ENCODE results near the gene LTBP3.
A peak's percentile ranks its signal among the peaks of the same experiment; 100 is the strongest.

Gene LTBP3

GRCh38 chr11:65537620-65538231 is 20.4 kb downstream of the LTBP3 start:
- Mint-ChIP-seq H3K27me3 (ENCODE audit: low read depth, poor library complexity) (peaks cover 51% of the 10 kb centered on the region), H3K4me3 (peak overlapping the region; percentile 47), H3K9me3 (no peaks in the 10 kb centered on the region), H3K36me3 (ENCODE audit: low read depth) (peaks cover 31% of the 10 kb centered on the region), H3K4me1 (peaks cover 18% of the 10 kb centered on the region), H3K27ac (no peak overlapping the region)
- DNase-seq, result no peak
- TF ChIP-seq CTCF (IDR thresholded peaks at IDR 0.05), result no peak

DNA sequence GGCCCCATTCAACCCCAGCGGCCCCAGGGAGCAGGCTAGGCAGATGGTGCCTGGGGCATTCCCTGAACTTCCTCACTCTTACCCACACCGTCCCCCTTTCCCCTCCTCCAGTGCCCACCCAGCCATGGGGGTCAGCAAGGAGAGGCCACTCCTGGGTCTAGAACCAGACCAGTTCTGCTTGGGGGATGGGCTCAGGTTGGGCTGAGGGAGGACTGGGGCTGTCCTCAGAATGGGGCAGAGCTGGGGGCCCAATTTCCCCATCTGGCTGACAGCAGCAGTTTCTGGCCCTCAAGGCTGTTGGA is 20.9 kb downstream of the LTBP3 start:
- no peak for TF ChIP-seq CTCF (IDR thresholded peaks at IDR 0.05)
- Mint-ChIP-seq H3K9me3 (no peaks in the 10 kb centered on the region), H3K4me1 (peaks cover 15% of the 10 kb centered on the region), H3K27ac (no peak overlapping the region), H3K27me3 (ENCODE audit: low read depth, poor library complexity) (peaks cover 47% of the 10 kb centered on the region), H3K4me3 (peak overlapping the region; percentile 47), H3K36me3 (ENCODE audit: low read depth) (peaks cover 28% of the 10 kb centered on the region)
- no peak for DNase-seq

DNA sequence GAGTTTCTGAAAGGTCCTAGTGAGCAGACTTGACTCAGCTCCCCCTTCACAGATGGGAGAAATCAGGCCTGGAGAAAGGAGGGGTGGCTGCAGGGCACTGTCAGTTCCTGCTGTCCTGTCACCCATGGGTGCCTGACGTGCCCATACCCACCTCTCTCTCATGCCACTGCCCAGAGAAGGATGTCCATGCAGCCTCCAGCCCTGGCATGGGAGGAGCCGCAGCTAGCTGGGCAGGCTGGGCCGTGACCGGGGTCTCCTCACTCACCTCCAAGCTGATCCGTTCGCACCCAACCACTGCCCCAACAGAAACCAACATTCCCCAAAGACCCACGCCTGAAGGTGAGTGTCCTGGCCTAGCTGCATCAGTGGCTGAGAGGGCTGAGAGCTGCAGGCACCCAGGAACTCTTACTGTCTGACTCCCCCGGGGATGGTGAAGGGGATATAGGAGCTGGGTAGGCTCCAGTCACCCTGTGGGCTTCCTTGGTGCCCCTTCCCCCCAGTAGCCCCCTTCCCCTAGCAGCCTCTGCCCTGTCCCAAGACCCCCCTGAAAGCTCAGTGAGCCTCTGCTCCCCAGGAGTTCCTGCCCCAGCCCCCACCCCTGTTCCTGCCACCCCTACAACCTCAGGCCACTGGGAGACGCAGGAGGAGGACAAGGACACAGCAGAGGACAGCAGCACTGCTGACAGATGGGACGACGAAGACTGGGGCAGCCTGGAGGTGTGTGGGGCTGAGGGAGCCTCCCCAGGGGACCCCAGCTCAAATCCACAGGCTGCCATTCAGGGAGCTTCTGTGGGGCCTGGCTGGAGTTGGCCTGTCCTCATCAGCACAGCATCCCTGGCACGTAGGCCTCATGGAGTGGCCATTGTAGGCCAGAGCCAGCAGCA is 21.5 kb downstream of the LTBP3 start:
- peaks cover 30% of the 10 kb centered on the region for H3K36me3 Mint-ChIP-seq (ENCODE audit: low read depth)
- H3K27ac Mint-ChIP-seq, result no peak overlapping the region
- TF ChIP-seq CTCF (IDR thresholded peaks at IDR 0.05), result no peak
- peaks cover 9% of the 10 kb centered on the region for H3K4me1 Mint-ChIP-seq
- no peak overlapping the region for H3K4me3 Mint-ChIP-seq
- no peak for DNase-seq
- peaks cover 42% of the 10 kb centered on the region for H3K27me3 Mint-ChIP-seq (ENCODE audit: low read depth, poor library complexity)
- no peaks in the 10 kb centered on the region for H3K9me3 Mint-ChIP-seq

DNA sequence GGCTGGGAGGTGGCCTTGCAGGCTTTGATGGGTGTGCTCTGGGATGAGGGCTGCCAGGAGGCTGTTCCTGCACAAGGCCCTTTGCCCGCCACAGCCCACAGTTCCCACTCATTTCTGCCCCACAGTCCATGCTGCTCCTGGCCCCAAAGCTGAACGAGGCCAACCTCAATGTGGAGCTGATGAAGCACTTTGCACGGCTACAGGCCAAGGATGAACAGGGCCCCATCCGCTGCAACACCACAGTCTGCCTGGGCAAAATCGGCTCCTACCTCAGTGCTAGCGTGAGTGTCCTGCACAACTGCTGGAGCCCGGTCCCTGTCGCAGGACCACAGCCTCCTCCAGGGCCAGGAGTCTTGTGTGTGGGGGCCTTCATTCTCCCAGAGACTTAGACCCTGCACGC is 23.1 kb downstream of the LTBP3 start:
- H3K27me3 Mint-ChIP-seq (ENCODE audit: low read depth, poor library complexity), result peaks cover 27% of the 10 kb centered on the region
- no peak for TF ChIP-seq CTCF (IDR thresholded peaks at IDR 0.05)
- H3K27ac Mint-ChIP-seq, result no peak overlapping the region
- no peak for DNase-seq
- H3K9me3 Mint-ChIP-seq, result no peaks in the 10 kb centered on the region
- peaks cover 7% of the 10 kb centered on the region for H3K4me1 Mint-ChIP-seq
- peaks cover 42% of the 10 kb centered on the region for H3K36me3 Mint-ChIP-seq (ENCODE audit: low read depth)
- H3K4me3 Mint-ChIP-seq, result no peak overlapping the region

GRCh38 chr11:65532388-65533064 is 25.6 kb downstream of the LTBP3 start:
- Mint-ChIP-seq H3K27ac (no peak overlapping the region), H3K9me3 (no peaks in the 10 kb centered on the region), H3K4me1 (peaks cover 27% of the 10 kb centered on the region), H3K27me3 (ENCODE audit: low read depth, poor library complexity) (peaks cover 5% of the 10 kb centered on the region), H3K36me3 (ENCODE audit: low read depth) (peaks cover 43% of the 10 kb centered on the region), H3K4me3 (no peak overlapping the region)
- DNase-seq, result no peak
- TF ChIP-seq CTCF (IDR thresholded peaks at IDR 0.05), result no peak
